GM12892 (cell line): ENCODE data around the gene GLYAT.
"Not testable (repeated sequence)": the region's sequence is repeated elsewhere in the genome, so short reads cannot be mapped to it uniquely, and the experiment has no call there.

Experiments
- DNase-seq: peaks from one replicate; pipeline ENCODE4 v3.0.0; 2011; ENCODE audit not compliant: insufficient read length
- FAIRE-seq: peaks from 2 replicates; lab custom pipeline; 2011; peaks lifted over from hg19 to GRCh38; lab: Jason Lieb, UNC
- POLR2A ChIP-seq: IDR thresholded peaks from 2 replicates; pipeline ENCODE4 v1.6.1; 2011; ENCODE audit warnings: low read depth, low read length, control low read depth
- POLR2AphosphoS5 ChIP-seq: IDR thresholded peaks from 2 replicates; pipeline ENCODE4 v1.6.1; 2011; ENCODE audit warnings: low read depth, low read length, control low read depth
- TAF1 ChIP-seq: IDR thresholded peaks from 2 replicates; pipeline ENCODE4 v1.6.1; 2011; ENCODE audit warnings: low read depth, mild to moderate bottlenecking, control low read depth, low read length, borderline replicate concordance

GLYAT gene

DNA sequence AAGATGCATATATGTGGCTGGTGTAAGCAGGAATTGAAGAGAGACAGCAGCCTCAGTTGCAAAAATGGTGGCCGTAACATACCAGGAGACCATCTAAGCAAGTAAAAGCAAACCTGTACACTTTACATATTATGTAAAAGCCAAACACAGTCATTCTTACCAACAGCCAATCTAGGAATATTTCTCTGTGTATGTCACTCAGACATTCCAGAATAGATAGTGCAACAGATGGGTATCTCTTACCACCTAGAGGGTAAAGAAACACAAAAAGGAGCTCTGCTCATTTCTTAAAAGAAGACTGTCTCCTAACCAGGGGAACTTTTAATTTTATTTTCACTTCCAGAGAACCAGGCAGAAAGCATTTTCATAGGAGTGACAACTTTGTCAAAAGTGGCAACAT is 38.7 kb downstream of the GLYAT start:
- no peak for DNase-seq
- FAIRE-seq: no peak
- TF ChIP-seq POLR2A (no peak), POLR2AphosphoS5 (no peak), TAF1 (no peak)

DNA sequence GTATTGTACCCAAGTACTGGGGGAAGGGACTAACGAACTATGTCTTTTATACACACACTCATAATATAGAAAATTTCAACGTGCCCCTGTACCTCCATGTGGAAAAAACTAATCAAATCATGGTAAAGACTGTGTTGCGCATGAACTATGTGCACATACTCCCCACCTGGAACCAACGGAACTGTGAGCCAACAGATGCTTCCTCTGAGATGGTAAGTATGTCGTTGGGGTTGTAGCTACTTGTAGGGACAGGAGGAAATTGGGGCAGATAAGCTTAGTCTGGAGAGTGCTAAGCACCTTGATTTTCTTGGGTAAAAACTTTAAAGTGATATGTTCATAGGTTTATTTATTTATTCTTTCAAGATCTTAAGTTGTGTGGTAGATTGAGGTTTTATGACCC is 40.1 kb downstream of the GLYAT start:
- TF ChIP-seq TAF1: no peak
- no peak for TF ChIP-seq POLR2A
- no peak for TF ChIP-seq POLR2AphosphoS5
- FAIRE-seq: no peak
- no peak for DNase-seq

DNA sequence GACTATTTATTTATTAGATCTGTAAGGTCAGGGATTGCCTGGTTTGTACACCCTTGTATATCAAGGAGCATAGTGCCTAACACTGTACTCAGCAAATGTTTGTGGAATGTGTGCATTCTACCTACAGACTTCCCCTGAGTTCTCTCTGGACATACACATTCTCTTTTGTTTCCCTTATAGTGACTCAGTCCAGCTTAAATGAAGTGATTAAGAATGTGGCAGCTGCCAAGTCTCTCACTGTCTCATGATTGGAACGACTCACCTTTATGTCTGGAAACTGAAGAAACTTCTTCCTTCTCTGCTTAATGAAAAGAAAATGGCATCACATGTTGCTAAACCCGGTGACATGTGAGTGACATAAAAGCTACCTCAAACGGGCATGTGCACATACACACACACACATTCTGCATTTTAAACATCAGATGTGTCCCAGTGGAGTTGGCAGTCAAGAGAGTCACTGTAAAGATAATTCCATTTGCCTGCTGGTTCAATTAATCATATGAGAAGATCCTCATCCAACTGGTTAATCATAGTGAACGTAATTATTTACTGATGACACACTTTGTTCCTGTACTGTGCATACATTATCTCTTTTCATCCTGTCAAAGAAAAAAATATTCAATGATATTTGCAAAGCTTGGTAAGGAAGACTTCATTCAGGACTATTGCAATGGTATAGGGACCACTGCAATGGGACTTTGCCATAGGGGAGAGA is 42.8 kb downstream of the GLYAT start:
- TF ChIP-seq TAF1 (no peak), POLR2AphosphoS5 (no peak), POLR2A (no peak)
- no peak for FAIRE-seq
- DNase-seq: no peak

DNA sequence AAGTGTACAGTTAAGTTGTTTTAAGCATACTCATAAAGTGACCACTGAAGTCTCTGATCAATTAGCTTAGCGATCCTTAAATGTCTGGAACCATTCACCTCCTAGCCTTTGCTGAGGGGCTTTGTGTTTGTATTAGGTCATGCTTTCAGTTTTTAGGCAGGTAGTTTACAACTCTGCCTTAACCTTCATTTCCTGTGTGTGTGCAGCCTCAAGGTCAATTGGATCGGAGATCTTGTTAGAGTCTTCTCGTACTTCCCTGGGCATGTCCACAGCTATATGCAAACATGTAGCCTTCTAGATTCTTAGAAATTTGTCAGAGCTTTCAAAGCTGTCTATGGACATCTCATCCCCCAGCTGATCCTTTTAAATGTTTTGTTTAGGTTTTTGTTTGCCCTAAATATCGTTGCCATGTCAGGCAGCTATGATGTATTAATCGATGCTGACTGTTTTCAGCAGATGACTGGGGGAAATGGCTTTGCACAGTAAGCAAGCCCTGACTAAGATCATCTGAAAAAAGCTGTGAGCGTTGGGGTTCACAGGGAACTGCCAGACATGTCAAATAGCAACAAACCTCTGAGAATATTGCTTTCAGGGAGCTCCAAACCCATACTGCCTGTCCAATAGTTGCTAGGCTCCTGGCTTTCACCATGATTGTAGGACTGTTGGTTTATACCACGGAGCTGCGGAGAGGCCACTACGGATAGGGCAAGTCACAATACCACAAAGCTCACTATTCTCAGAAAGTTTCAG is 45.6 kb downstream of the GLYAT start:
- TF ChIP-seq POLR2AphosphoS5: no peak
- FAIRE-seq (no peak), DNase-seq (no peak)

DNA sequence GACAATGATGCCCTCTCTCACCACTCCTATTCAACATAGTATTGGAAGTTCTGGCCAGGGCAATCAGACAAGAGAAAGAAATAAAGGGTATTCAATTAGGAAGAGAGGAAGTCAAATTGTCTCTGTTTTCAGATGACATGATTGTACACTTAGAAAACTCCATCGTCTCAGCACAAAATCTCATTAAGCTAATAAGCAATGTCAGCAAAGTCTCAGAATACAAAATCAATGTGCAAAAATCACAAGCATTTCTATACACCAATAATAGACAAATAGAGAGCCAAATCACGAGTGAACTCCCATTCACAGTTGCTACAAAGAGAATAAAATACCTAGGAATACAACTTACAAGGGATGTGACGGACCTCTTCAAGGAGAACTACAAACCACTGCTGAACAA is 49.1 kb downstream of the GLYAT start:
- FAIRE-seq, DNase-seq: not testable (repeated sequence)

DNA sequence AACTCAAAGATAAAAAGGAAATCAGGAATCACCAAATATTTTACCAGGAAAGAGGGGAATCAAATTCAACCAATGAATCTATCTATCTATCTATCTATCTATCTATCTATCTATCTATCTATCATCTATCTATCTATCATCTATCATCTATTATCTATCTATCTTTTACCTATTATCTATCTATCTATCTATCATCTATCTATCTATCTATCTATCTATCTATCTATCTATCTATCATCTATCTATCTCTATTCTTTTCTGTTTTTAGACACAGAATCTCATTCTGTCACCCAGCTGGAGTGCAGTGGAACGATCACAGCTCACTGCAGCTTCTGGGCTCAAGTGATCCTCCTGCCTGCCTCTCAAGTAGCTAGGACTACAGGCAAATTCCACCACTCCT is 54.2 kb downstream of the GLYAT start:
- not testable (repeated sequence) for FAIRE-seq, DNase-seq

DNA sequence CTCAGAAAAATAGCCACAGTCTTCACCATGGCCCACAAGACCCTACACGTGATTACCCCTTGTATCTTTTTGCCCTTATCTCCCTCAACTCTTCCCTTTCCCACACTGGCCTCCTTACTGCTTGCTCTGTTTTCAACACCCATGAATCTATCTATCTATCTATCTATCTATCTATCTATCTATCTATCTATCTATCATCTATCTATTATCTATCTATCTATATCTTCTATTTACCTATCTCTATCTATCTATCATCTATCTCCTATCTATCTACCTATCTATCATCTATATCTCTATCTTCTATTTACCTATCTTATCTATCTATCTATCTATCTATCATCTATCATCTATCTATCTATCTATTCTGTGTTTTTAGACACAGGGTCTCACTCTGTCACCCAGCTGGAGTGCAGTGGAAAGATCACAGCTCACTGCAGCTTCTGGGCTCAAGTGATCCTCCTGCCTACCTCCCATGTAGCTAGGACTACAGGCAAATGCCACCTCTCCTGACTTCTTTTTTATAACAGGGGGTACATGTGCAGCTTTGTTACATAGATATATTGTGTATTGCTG is 55.1 kb downstream of the GLYAT start:
- TF ChIP-seq POLR2AphosphoS5: no peak
- TF ChIP-seq POLR2A: no peak
- TF ChIP-seq TAF1: no peak
- FAIRE-seq (no peak), DNase-seq (no peak)

DNA sequence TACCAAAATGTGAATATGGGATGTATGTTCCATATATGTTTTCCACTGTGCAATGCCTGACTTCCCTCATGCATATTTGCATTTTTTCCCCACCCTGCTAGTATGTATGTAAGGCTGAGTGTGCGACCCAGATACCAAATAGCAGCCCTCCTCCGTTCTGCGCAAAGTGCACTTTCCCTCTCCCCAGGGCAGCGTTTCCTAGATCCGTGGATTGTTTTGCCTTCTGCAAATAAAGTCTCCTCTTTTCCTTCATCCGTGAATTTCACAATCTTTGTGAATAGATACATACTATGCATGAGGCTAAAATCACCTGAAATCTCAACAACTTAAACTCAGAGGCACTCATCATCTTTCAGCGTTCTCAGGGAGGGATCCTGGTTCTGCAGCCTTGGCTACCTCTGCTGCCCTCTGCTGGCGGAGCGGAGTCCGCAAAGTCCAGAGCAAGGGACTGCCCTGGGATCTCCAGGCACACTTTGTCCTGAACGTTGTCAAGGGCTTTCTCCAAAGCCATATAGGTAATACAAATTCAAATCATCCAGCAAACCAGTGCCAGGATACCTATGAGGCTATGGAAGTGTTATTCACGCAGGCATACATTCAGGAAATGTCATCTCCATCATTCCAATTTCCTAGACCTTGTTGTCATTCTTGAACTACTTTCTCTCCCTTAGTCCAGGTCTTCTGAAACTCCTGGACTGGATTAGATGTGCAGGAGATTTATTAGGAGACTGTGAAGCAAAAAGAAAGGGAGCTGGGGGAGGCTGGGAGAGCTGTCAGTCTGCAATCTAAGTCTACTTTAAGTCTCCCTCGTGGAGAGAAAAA is 56.2 kb downstream of the GLYAT start:
- DNase-seq (peak; percentile 41), FAIRE-seq (peak; percentile 97)
- no peak for TF ChIP-seq POLR2AphosphoS5
- no peak for TF ChIP-seq TAF1
- TF ChIP-seq POLR2A: no peak

DNA sequence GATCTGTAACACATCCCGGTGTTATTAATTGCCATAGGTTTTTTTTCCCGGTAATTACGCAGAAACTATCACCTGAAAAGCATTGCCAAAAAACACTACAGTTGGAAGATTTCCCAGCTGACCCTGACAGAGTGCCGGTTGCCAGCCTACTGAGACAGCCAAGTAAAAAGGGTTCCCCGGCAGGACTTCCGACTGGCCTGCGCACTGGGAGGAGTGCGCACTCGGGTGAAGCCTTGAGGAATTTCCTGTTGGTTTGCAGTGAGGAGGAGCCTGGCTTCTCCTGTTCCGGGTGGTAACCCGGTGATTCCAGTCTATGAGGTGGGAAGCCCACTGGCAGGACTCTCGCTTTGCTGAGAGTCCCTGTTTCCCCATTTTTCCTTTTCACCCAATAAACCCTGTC is 57.1 kb downstream of the GLYAT start:
- TF ChIP-seq TAF1: no peak
- no peak for TF ChIP-seq POLR2AphosphoS5
- TF ChIP-seq POLR2A: no peak

DNA sequence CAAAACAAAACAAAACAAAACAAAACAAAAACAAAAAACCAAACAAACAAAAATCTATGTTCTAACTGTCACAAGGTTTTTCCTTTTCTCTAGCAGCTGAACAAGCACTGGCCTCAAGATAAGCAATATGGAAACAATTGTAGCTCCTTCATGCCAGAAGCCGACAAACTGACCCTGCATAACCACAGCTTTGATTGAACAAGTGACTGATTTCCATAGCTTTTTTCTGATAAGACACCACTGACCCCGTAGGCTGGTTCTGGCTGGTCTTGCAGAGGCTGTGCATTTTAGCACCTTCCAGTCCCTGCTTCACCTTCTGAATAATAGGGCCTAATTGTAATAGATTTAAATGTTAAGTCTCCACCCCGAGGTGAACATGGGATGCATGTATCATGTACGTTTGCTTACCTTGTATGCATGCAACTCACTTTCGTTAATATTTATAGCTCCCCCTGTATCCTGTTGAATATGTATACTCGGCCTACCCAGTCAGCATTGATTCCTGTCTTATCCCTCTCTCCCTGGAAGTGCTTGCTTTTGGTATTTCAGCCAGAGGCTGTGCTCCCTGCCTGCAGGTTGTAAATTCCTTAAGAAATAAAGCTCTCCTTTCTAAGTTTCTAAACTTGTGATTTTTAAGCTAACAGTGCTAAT is 59.6 kb downstream of the GLYAT start:
- DNase-seq (no peak), FAIRE-seq (peak; percentile 75)
- TF ChIP-seq POLR2A (no peak), TAF1 (no peak), POLR2AphosphoS5 (no peak)

More for the DNA sequence above, 57.1 kb downstream of the GLYAT start:
- DNase-seq (no peak), FAIRE-seq (no peak)

DNA sequence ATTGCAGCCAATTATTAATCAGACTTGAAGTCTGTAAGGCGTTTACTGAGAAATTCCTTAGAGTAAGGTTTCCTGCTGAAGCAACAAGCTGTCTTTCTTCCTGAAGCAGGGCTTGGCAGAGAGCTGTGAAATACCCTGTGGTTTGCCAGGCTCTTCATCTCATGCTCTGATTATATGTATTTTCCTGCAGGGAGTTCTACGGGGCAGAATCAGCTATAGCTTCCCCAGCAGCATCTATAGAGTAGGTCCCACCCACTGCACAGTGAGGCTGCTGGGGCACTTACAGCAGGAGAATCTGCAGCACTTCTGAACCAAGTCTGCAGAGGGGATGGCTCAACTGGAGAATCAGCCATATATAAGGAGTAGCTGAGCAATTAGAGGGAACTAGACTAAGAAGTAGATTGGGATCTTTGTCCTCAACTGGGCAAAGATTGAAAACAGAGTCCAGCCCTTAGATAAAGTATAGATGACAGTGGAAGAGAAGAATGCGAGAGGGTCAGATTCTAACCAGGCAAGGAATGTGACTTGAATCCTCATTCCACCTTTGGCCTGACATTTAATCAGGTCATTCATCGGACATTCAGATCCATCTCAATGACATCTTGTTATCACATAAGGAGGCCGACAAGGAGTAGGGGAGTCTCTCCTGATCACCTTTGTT is 71.7 kb downstream of the GLYAT start:
- FAIRE-seq (no peak), DNase-seq (no peak)
- TF ChIP-seq TAF1 (no peak), POLR2A (no peak), POLR2AphosphoS5 (no peak)
